HepG2 (cell line): ENCODE measurements around the gene NRSN2. TPM values are rescaled to one million over a fixed set of nuclear protein-coding genes. Genes with fewer than 3 reads are reported as not detected.

Experiments
- AHDC1 ChIP-seq: sonication (generic); formaldehyde crosslinking; IDR thresholded peaks from 2 replicates; pipeline ENCODE4 v1.5.1; 2020; ENCODE audit warnings: mild to moderate bottlenecking, missing genetic modification reagents, borderline replicate concordance
- CTCF ChIP-seq: sonication (generic); formaldehyde crosslinking; IDR thresholded peaks from 2 replicates; pipeline ENCODE4 v1.5.0; 2020; ENCODE audit warnings: mild to moderate bottlenecking, missing genetic modification reagents, moderate library complexity
- DNMT3B ChIP-seq: conservative IDR thresholded peaks from 2 replicates; pipeline ENCODE4 v1.6.1; 2016; ENCODE audit warnings: missing biosample characterization, control low read depth
- GATA4 ChIP-seq: sonication (generic); IDR thresholded peaks from 2 replicates; pipeline ENCODE4 v1.6.1; 2016; ENCODE audit warnings: antibody characterized with exemption, low read depth, borderline replicate concordance
- LCORL ChIP-seq, 2 experiments: fragments of 450-650 bp in 1 of 2; sonication (generic) in 1 of 2; formaldehyde crosslinking in 1 of 2; IDR thresholded peaks; 2 replicates each; pipeline versions ENCODE4 v1.5.0 to v1.6.1; 2017 to 2020; ENCODE audit warnings: antibody characterized with exemption in 1 of 2, missing genetic modification reagents in 1 of 2
- NFE2L2 ChIP-seq: fragments of 150-350 bp; IDR thresholded peaks from 2 replicates; pipeline ENCODE4 v1.6.1; 2014; ENCODE audit warnings: low read length
- PRDM4 ChIP-seq: sonication (generic); formaldehyde crosslinking; IDR thresholded peaks from 2 replicates; pipeline ENCODE4 v1.9.0; 2021; ENCODE audit warnings: missing genetic modification reagents, borderline replicate concordance
- SNAI1 ChIP-seq: sonication (generic); formaldehyde crosslinking; IDR thresholded peaks from 2 replicates; pipeline ENCODE4 v1.5.0; 2020; ENCODE audit warnings: mild to moderate bottlenecking, missing genetic modification reagents, borderline replicate concordance
- THAP11 ChIP-seq: IDR thresholded peaks from 2 replicates; pipeline ENCODE4 v1.6.1; 2016; ENCODE audit warnings: missing biosample characterization, missing genetic modification reagents
- ZNF607 ChIP-seq: sonication (generic); formaldehyde crosslinking; IDR thresholded peaks from 2 replicates; pipeline ENCODE4 v1.5.1; 2020; ENCODE audit warnings: missing genetic modification reagents, mild to moderate bottlenecking, borderline replicate concordance
- ZNF670 ChIP-seq: sonication (generic); formaldehyde crosslinking; IDR thresholded peaks from 2 replicates; pipeline ENCODE4 v1.8.0; 2022; ENCODE audit warnings: mild to moderate bottlenecking, missing genetic modification reagents, borderline replicate concordance
- polyA plus RNA-seq, 8 experiments: library from polyadenylated mRNA; depleted of rRNA in 3 of 8; stranded (reverse) in 7 of 8; unstranded in 1 of 8; fragments of >200 nt; fragmentation: Illumina TruSeq in 4 of 8; extraction: Trizol in 4 of 8; gene quantifications; 2 replicates each; pipeline versions ENCODE4 v1.2.1 to v1.2.3, GENCODE V29; 2011 to 2016; ENCODE audit warnings: low read depth in 4 of 8, missing spikeins in 1 of 8, mixed read lengths in 1 of 8; ENCODE audit not compliant: insufficient read depth in 1 of 8
- total RNA-seq, 5 experiments: library from RNA; depleted of rRNA; stranded (reverse); fragments of >200 nt; fragmentation: Illumina TruSeq; extraction: Trizol; gene quantifications; 2 replicates each; pipeline ENCODE4 v1.2.3, GENCODE V29; 2016; ENCODE audit warnings: low read depth in 1 of 5
- TF ChIP-seq, protein P1 (sequence below): sonication (generic); formaldehyde crosslinking; IDR thresholded peaks from 2 replicates; pipeline ENCODE4 v1.4.0; 2020; ENCODE audit warnings: mild to moderate bottlenecking, missing genetic modification reagents, borderline replicate concordance

The NRSN2 gene
- total and polyA plus RNA-seq, 2 of the 13 experiments (the other 11 are each of a cell fraction or from before 2014, with no cell fraction given): 32.3 to 49.4 TPM

- TF ChIP-seq SNAI1 (CRISPR knock-in tag): no peak
- peak; percentile 30; the same call in 1 of the 2 replicates for TF ChIP-seq GATA4
- TF ChIP-seq ZNF607 (CRISPR knock-in tag): 0 out of 2 replicates have a peak, but pooled peaks have one; percentile 3
- TF ChIP-seq, protein P1, sequence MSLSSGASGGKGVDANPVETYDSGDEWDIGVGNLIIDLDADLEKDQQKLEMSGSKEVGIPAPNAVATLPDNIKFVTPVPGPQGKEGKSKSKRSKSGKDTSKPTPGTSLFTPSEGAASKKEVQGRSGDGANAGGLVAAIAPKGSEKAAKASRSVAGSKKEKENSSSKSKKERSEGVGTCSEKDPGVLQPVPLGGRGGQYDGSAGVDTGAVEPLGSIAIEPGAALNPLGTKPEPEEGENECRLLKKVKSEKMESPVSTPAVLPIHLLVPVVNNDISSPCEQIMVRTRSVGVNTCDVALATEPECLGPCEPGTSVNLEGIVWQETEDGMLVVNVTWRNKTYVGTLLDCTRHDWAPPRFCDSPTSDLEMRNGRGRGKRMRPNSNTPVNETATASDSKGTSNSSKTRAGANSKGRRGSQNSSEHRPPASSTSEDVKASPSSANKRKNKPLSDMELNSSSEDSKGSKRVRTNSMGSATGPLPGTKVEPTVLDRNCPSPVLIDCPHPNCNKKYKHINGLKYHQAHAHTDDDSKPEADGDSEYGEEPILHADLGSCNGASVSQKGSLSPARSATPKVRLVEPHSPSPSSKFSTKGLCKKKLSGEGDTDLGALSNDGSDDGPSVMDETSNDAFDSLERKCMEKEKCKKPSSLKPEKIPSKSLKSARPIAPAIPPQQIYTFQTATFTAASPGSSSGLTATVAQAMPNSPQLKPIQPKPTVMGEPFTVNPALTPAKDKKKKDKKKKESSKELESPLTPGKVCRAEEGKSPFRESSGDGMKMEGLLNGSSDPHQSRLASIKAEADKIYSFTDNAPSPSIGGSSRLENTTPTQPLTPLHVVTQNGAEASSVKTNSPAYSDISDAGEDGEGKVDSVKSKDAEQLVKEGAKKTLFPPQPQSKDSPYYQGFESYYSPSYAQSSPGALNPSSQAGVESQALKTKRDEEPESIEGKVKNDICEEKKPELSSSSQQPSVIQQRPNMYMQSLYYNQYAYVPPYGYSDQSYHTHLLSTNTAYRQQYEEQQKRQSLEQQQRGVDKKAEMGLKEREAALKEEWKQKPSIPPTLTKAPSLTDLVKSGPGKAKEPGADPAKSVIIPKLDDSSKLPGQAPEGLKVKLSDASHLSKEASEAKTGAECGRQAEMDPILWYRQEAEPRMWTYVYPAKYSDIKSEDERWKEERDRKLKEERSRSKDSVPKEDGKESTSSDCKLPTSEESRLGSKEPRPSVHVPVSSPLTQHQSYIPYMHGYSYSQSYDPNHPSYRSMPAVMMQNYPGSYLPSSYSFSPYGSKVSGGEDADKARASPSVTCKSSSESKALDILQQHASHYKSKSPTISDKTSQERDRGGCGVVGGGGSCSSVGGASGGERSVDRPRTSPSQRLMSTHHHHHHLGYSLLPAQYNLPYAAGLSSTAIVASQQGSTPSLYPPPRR (CRISPR knock-in tag): peak; percentile 96
- peak; percentile 98 for TF ChIP-seq AHDC1 (CRISPR knock-in tag)
- no peak for TF ChIP-seq PRDM4 (CRISPR knock-in tag)
- TF ChIP-seq NFE2L2: no peak
- no peak; the same call in 1 of the 2 replicates for TF ChIP-seq ZNF670 (CRISPR knock-in tag)
- TF ChIP-seq THAP11 (CRISPR knock-in tag): peak; percentile 77
- TF ChIP-seq CTCF (CRISPR knock-in tag): peak; percentile 39; the same call in 1 of the 2 replicates
- no peak for TF ChIP-seq LCORL (IDR thresholded peaks at IDR 0.05)
- peak; percentile 93; the same call in 1 of the 2 replicates for TF ChIP-seq LCORL (CRISPR knock-in tag; IDR thresholded peaks at IDR 0.05)
- no peak for TF ChIP-seq DNMT3B (CRISPR knock-in tag)
Observed at GRCh38 chr20:396619-397431, 49.9 kb downstream of the NRSN2 start (continued).
